ENCODE results near the gene EPB41. TPM values are rescaled to one million over a fixed set of nuclear protein-coding genes. Genes with fewer than 3 reads are reported as not detected.
A peak's percentile ranks its signal among the peaks of the same experiment; 100 is the strongest.

The EPB41 gene
- total RNA-seq, 1 donor from 2014 or later, result 74.9 TPM

DNA sequence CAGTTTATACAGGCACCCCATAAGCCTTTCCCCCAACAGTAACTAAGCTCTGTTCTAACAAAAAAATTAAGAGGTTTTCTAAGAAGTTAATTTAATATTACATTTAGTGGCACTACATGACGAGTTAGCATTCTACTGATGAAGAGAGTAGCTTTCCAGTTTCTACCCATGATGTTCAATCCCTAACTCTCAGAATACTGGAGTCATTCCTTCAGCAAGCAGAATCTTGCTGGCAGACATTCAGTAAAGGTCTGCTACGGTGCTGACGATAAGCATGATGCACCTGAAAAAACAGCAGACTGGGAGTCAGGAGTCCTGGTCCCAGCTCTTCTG, 242.9 kb downstream of the EPB41 start:
- no peaks in the 10 kb centered on the region for H3K27me3 Mint-ChIP-seq (ENCODE audit: insufficient read depth)
- DNase-seq (ENCODE audit: low spot score), result no peak
- no peak overlapping the region for H3K4me3 Mint-ChIP-seq
- no peak overlapping the region for H3K27ac Mint-ChIP-seq
- peaks cover 49% of the 10 kb centered on the region for H3K36me3 Mint-ChIP-seq (ENCODE audit: low read depth)
- H3K9me3 Mint-ChIP-seq, result no peaks in the 10 kb centered on the region
- intact Hi-C loops (cut with micrococcal nuclease), result no loop called here
- H3K4me1 Mint-ChIP-seq (ENCODE audit: low read depth), result peaks cover 10% of the 10 kb centered on the region

DNA sequence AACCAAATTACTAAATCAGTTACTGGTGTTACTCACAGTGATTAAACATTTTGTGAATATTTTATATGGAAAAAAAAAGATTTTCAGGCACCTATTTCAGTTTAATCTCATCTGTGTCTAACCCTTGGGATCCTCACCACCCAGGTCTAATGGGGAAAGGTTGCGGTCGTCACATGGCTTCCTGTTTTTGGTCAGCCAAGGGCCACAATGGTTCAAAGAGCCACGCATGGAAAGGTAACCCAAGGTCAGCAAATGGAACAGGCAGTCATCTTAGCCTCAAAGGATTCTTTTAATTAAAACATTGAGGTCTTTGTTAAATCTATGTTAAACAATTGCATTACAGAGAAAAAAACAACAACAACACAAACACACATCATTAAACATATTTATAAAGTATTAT, 245.4 kb downstream of the EPB41 start:
- DNase-seq (ENCODE audit: low spot score), result no peak
- H3K4me1 Mint-ChIP-seq (ENCODE audit: low read depth), result peaks cover 32% of the 10 kb centered on the region
- H3K9me3 Mint-ChIP-seq, result no peaks in the 10 kb centered on the region
- H3K27me3 Mint-ChIP-seq (ENCODE audit: insufficient read depth), result no peaks in the 10 kb centered on the region
- no peak overlapping the region for H3K4me3 Mint-ChIP-seq
- H3K36me3 Mint-ChIP-seq (ENCODE audit: low read depth), result peaks cover 44% of the 10 kb centered on the region
- intact Hi-C loops (cut with micrococcal nuclease), result no loop called here
- no peak overlapping the region for H3K27ac Mint-ChIP-seq

- DNase-seq (ENCODE audit: low spot score), result no peak
- H3K27me3 Mint-ChIP-seq (ENCODE audit: insufficient read depth), result no peaks in the 10 kb centered on the region
- intact Hi-C loops (cut with micrococcal nuclease), result no loop called here
- peaks cover 55% of the 10 kb centered on the region for H3K4me1 Mint-ChIP-seq (ENCODE audit: low read depth)
- no peaks in the 10 kb centered on the region for H3K9me3 Mint-ChIP-seq
- H3K4me3 Mint-ChIP-seq, result no peak overlapping the region
- H3K36me3 Mint-ChIP-seq (ENCODE audit: low read depth), result peaks cover 52% of the 10 kb centered on the region
- H3K27ac Mint-ChIP-seq, result no peak overlapping the region
These were observed 247.7 kb downstream of the EPB41 start for GRCh38 chr1:29162025-29162424.

DNA sequence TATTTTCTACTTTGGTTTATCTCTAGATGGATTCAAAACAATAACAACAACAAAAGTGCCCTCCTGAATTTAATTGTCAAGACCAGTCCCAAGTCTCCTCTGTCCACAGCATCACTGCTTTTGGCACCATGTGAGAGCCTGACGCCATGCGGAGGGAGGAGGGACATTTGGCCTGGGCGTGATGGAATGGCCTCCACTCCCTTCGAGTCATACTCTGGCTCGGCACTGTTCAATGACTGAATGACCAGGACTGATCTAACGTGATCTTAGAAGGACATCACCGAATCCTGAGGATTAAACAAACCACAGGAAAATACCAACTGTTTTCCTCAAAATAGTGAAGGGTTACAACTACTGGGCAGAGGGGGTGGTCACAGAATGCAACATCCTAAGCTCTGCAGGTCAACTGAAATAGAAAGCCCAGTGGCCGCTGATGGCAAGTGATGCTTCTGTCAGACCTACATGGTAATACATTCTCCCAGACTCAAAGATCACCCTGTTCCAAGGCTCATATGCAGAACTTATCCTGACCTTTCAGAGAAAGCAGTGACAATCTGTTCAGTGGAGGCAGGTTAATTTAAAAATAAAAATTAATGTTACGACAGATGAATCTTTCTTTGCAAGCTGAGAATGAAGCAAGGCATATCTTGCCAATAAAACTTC, 248.2 kb downstream of the EPB41 start:
- H3K36me3 Mint-ChIP-seq (ENCODE audit: low read depth), result peaks cover 49% of the 10 kb centered on the region
- no peaks in the 10 kb centered on the region for H3K9me3 Mint-ChIP-seq
- DNase-seq (ENCODE audit: low spot score), result no peak
- H3K27me3 Mint-ChIP-seq (ENCODE audit: insufficient read depth), result no peaks in the 10 kb centered on the region
- H3K27ac Mint-ChIP-seq, result no peak overlapping the region
- intact Hi-C loops (cut with micrococcal nuclease), result no loop called here
- H3K4me1 Mint-ChIP-seq (ENCODE audit: low read depth), result peaks cover 59% of the 10 kb centered on the region
- H3K4me3 Mint-ChIP-seq, result no peak overlapping the region

DNA sequence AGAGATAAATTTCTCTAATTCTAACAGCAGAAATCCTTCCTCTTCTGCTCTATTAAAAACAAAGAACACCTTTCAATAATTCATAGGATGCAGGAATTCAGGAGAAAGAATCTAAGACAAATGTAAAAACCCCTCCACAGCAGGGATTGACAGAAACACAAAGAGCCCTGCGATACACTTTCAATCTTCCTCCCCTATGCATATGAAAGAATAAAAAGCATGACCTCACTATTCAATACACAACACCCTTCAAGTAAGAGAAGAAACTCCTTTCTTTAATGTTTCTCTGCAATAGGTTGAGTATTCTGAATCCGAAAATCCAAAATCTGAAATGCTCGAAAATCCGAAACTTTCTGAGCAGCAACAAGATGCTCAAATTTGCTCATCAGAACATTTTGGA, 250.2 kb downstream of the EPB41 start:
- peaks cover 65% of the 10 kb centered on the region for H3K4me1 Mint-ChIP-seq (ENCODE audit: low read depth)
- peaks cover 40% of the 10 kb centered on the region for H3K36me3 Mint-ChIP-seq (ENCODE audit: low read depth)
- intact Hi-C loops (cut with micrococcal nuclease), result no loop called here
- peak overlapping the region; percentile 27 for H3K27ac Mint-ChIP-seq
- no peaks in the 10 kb centered on the region for H3K9me3 Mint-ChIP-seq
- DNase-seq (ENCODE audit: low spot score), result no peak
- no peak overlapping the region for H3K4me3 Mint-ChIP-seq
- H3K27me3 Mint-ChIP-seq (ENCODE audit: insufficient read depth), result no peaks in the 10 kb centered on the region

DNA sequence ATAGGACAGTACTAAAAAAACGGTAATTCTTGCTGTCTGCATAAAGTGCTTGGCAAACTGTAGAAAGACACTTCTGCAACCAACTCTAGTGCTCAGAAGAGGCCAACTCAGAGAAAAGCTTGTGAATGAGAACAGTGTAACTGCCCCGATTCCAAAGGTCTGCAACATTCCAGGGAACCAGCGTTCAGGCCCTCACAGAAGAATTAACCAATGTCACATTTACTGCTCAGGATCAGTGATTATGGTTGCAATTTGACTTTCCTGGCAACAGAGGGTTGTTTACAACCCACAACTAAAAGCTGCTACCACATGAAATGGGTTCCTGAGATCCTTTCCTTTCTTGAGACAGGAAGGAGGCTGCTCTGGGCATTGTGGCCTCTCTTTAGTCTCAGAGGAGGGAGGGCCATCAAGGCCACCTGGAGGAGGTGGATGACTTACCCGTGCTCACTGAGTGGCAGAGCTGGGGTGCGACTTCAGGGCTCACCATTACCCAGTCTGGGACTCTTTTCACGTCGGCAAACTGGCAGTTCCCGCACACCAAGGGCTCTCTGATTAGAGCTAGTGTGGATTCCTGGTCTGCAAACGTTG, 252.0 kb downstream of the EPB41 start:
- DNase-seq (ENCODE audit: low spot score), result no peak
- no peak overlapping the region for H3K4me3 Mint-ChIP-seq
- peaks cover 43% of the 10 kb centered on the region for H3K36me3 Mint-ChIP-seq (ENCODE audit: low read depth)
- no peaks in the 10 kb centered on the region for H3K9me3 Mint-ChIP-seq
- intact Hi-C loops (cut with micrococcal nuclease), result no loop called here
- H3K27ac Mint-ChIP-seq, result peak overlapping the region; percentile 55
- H3K4me1 Mint-ChIP-seq (ENCODE audit: low read depth), result peaks cover 73% of the 10 kb centered on the region
- H3K27me3 Mint-ChIP-seq (ENCODE audit: insufficient read depth), result no peaks in the 10 kb centered on the region

GRCh38 chr1:29167904-29168303, 253.5 kb downstream of the EPB41 start:
- H3K4me1 Mint-ChIP-seq (ENCODE audit: low read depth), result peaks cover 80% of the 10 kb centered on the region
- no peaks in the 10 kb centered on the region for H3K9me3 Mint-ChIP-seq
- H3K36me3 Mint-ChIP-seq (ENCODE audit: low read depth), result peaks cover 51% of the 10 kb centered on the region
- intact Hi-C loops (cut with micrococcal nuclease), result no loop called here
- no peaks in the 10 kb centered on the region for H3K27me3 Mint-ChIP-seq (ENCODE audit: insufficient read depth)
- DNase-seq (ENCODE audit: low spot score), result no peak
- H3K4me3 Mint-ChIP-seq, result no peak overlapping the region
- H3K27ac Mint-ChIP-seq, result no peak overlapping the region

Other genes starting within 250 kb of the EPB41 start
- gene GMEB1, start 245.8 kb upstream of the EPB41 start, total RNA-seq, result 27.2 and 30.3 TPM in 2 replicates
- 91.7 and 94.9 TPM in 2 replicates for gene YTHDF2, start 177.6 kb upstream of the EPB41 start, total RNA-seq
- 0.05 TPM in 1 of 2 replicates, not detected in the other for gene OPRD1, start 102.4 kb upstream of the EPB41 start, total RNA-seq
- gene TMEM200B, start 209.3 kb downstream of the EPB41 start, total RNA-seq, result 0.47 and 0.56 TPM in 2 replicates